SH-SY5Y (cell line): ENCODE measurements around the gene MRPL50.

ENCODE experiments used
- GATA2 ChIP-seq: IDR thresholded peaks from 2 replicates; pipeline ENCODE4 v1.6.1; 2011; ENCODE audit warnings: mild to moderate bottlenecking, low read depth, low read length
- GATA3 ChIP-seq: IDR thresholded peaks from 2 replicates; pipeline ENCODE4 v1.6.1; 2011; ENCODE audit warnings: low read depth, mild to moderate bottlenecking, low read length, moderate library complexity

- TF ChIP-seq GATA3 (no peak), GATA2 (no peak)
These were observed 33.2 kb downstream of the MRPL50 start for GRCh38 chr9:101365181-101365580.
